HEK293T (cell line): Measurements from ENCODE around the gene COTL1.

Experiments used
- ARNT ChIP-seq: fragments of 450-650 bp; IDR thresholded peaks from 2 replicates; pipeline ENCODE4 v1.6.1; 2017; ENCODE audit warnings: mild to moderate bottlenecking
- BHLHE40 ChIP-seq: fragments of 450-650 bp; IDR thresholded peaks from 2 replicates; pipeline ENCODE4 v1.6.1; 2016; ENCODE audit warnings: mild to moderate bottlenecking, moderate library complexity, borderline replicate concordance
- FOXA1 ChIP-seq: fragments of 450-650 bp; IDR thresholded peaks from 2 replicates; pipeline ENCODE4 v1.6.1; 2016; ENCODE audit warnings: mild to moderate bottlenecking
- FOXK2 ChIP-seq: fragments of 450-650 bp; IDR thresholded peaks from 2 replicates; pipeline ENCODE4 v1.6.1; 2016; ENCODE audit warnings: mild to moderate bottlenecking
- FOXM1 ChIP-seq: fragments of 450-650 bp; IDR thresholded peaks from 2 replicates; pipeline ENCODE4 v1.6.1; 2017; ENCODE audit warnings: mild to moderate bottlenecking, borderline replicate concordance
- HDGF ChIP-seq: fragments of 450-650 bp; IDR thresholded peaks from 2 replicates; pipeline ENCODE4 v1.6.1; 2017; ENCODE audit warnings: antibody characterized with exemption, borderline replicate concordance
- L3MBTL2 ChIP-seq: fragments of 450-650 bp; conservative IDR thresholded peaks from 2 replicates; pipeline ENCODE4 v1.6.1; 2016; ENCODE audit warnings: mild to moderate bottlenecking
- NFRKB ChIP-seq: fragments of 450-650 bp; IDR thresholded peaks from 2 replicates; pipeline ENCODE4 v1.6.1; 2016; ENCODE audit warnings: mild to moderate bottlenecking, moderate library complexity
- SUZ12 ChIP-seq: fragments of 450-650 bp; IDR thresholded peaks from 2 replicates; pipeline ENCODE4 v1.6.1; 2016; ENCODE audit warnings: mild to moderate bottlenecking
- TARDBP ChIP-seq: fragments of 450-650 bp; IDR thresholded peaks from 2 replicates; pipeline ENCODE4 v1.6.1; 2016
- ZNF384 ChIP-seq: fragments of 450-650 bp; IDR thresholded peaks from 2 replicates; pipeline ENCODE4 v1.6.1; 2016

- no peak for TF ChIP-seq NFRKB
- no peak for TF ChIP-seq BHLHE40
- TF ChIP-seq FOXK2, result no peak
- TF ChIP-seq HDGF, result no peak
- no peak for TF ChIP-seq L3MBTL2
- TF ChIP-seq SUZ12, result no peak
- TF ChIP-seq ZNF384, result no peak
- no peak for TF ChIP-seq FOXA1
- TF ChIP-seq TARDBP, result no peak
- no peak for TF ChIP-seq ARNT
- TF ChIP-seq FOXM1, result no peak
Measured at GRCh38 chr16:84630009-84630408, 12.1 kb upstream of the COTL1 start.
